Thyroid gland (tissue), 4 donors: ENCODE measurements around the gene ASCC2. TPM values are rescaled to one million over a fixed set of nuclear protein-coding genes. Genes with fewer than 3 reads are reported as not detected.

Experiments
- DNase-seq, 2 donors: peaks; one replicate each; pipeline ENCODE4 v3.0.0-alpha.2; 2019
- H3K27ac ChIP-seq, 3 donors: fragments of 200-600 bp; sonication (generic); 1 replicate in 2 of 3; 2 replicates in 1 of 3; pipeline ENCODE4 v1.5.1; 2016 to 2019; ENCODE audit warnings: mild to moderate bottlenecking in 1 of 3, moderate library complexity in 1 of 3
- H3K27me3 ChIP-seq: fragments of 200-600 bp; sonication (generic); one replicate; pipeline ENCODE4 v1.5.1; 2019
- H3K36me3 ChIP-seq, 2 donors: fragments of 200-600 bp; sonication (generic); one replicate each; pipeline ENCODE4 v1.5.1; 2016 to 2019
- H3K4me1 ChIP-seq, 2 donors: fragments of 200-600 bp; sonication (generic); one replicate each; pipeline ENCODE4 v1.5.1; 2017 to 2019
- H3K4me3 ChIP-seq, 3 donors: fragments of 200-600 bp; sonication (generic); replicated peaks in 1 of 3; 1 replicate in 2 of 3; 2 replicates in 1 of 3; pipeline ENCODE4 v1.5.1; 2016; ENCODE audit warnings: mild to moderate bottlenecking in 1 of 3
- H3K9me3 ChIP-seq: fragments of 200-600 bp; sonication (generic); one replicate; pipeline ENCODE4 v1.5.1; 2017
- CTCF ChIP-seq, 6 experiments: fragments of 200-600 bp in 3 of 6; fragments of 450-650 bp in 3 of 6; sonication (generic) in 3 of 6; IDR thresholded peaks; one replicate each; pipeline ENCODE4 v1.5.1; 2016 to 2019; ENCODE audit warnings: antibody characterized with exemption in 6 of 6, mild to moderate bottlenecking in 2 of 6, inconsistent platforms in 1 of 6, moderate library complexity in 1 of 6
- POLR2A ChIP-seq, 2 donors: fragments of 450-650 bp; IDR thresholded peaks; one replicate each; pipeline ENCODE4 v1.6.1; 2017; ENCODE audit warnings: antibody characterized with exemption in 2 of 2, mild to moderate bottlenecking in 2 of 2, moderate library complexity in 1 of 2
- WGBS, 2 donors: methylation state at CpG; one replicate each; pipeline ENCODE4 v1.1.5; 2017; 5-methylcytosine and 5-hydroxymethylcytosine counted together
- intact Hi-C: fragments of 100-400 bp; cut with DNase I; formaldehyde crosslinking; loops from one replicate; pipeline ENCODE4 v1.15.1; 2023
- total RNA-seq, 4 donors: library from RNA; depleted of rRNA; stranded (reverse); fragments of >200 nt; gene quantifications; one replicate each; pipeline ENCODE4 v1.2.3, GENCODE V29; 2016

ASCC2 gene
- total RNA-seq, 4 donors from 2014 or later: 47.6 to 66.8 (median 51.3) TPM

DNA sequence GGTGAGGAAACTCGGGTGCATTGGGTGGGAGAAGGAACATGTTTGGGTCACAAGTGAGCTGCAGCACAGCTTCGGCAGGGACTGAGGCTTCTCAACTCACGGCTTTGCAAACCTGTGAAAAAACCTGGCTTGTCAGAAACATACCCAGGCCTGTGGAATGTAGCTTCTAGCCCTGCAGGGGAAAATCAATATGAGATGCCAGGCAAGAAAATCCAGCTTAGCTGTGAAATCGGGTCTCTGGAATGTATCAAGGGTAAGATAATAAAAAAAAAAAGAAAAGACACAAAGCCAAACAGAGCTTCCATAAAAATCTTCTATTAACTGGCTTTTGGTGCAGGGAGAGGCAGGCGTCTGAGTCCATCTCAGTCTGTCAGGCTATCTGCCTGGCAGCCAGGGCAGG is 42.4 kb downstream of the ASCC2 start:
- Histone ChIP-seq H3K4me1 (peaks cover 17 to 32% of the 10 kb centered on the region in 2 donors), H3K27ac (no peak overlapping the region), H3K4me3 (no peak overlapping the region), H3K9me3 (no peaks in the 10 kb centered on the region), H3K36me3 (peaks cover 20 to 45% of the 10 kb centered on the region in 2 donors), H3K27me3 (no peaks in the 10 kb centered on the region)
- DNase-seq: no peak
- WGBS, 2 donors: 84 to 94% methylated on average over 5 of the region's 5 CpGs
- TF ChIP-seq CTCF (IDR thresholded peaks at IDR 0.05) (no peak), POLR2A (IDR thresholded peaks at IDR 0.05) (no peak)
- intact Hi-C loops: no loop called here

- no peak overlapping the region for H3K27ac ChIP-seq
- H3K27me3 ChIP-seq: no peaks in the 10 kb centered on the region
- no peak overlapping the region for H3K4me3 ChIP-seq
- WGBS, 2 donors: 97 to 98% methylated on average over 14 to 16 of the region's 17 CpGs
- H3K4me1 ChIP-seq: peaks cover 1 to 16% of the 10 kb centered on the region in 2 donors
- DNase-seq: no peak
- no peaks in the 10 kb centered on the region for H3K9me3 ChIP-seq
- H3K36me3 ChIP-seq: peaks cover 43 to 66% of the 10 kb centered on the region in 2 donors
- no peak for TF ChIP-seq POLR2A (IDR thresholded peaks at IDR 0.05)
- TF ChIP-seq CTCF (IDR thresholded peaks at IDR 0.05): no peak
- intact Hi-C loops: no loop called here
Observed at GRCh38 chr22:29793396-29793795, 44.7 kb downstream of the ASCC2 start.

DNA sequence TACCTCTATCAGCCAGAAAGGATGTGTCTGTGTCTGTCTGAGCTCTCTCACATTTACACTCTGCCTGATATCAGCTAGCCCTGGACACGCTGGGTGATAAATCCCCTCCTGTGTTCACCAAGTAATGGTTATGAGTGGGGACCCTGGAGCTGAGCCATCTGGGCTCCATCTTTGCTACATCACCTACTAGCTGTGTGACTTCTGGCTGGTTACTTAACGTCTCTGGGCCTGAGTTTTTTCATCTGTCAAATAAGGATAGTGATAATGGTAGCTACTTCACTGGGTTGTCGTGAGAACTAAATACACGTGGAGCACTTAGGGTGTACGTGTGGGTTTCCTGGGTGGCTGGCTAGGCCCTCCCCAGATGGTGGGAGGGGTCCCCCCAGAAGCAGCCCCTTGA is 48.0 kb downstream of the ASCC2 start:
- 91 to 96% methylated on average over 5 of the region's 5 CpGs for WGBS, 2 donors
- TF ChIP-seq CTCF (IDR thresholded peaks at IDR 0.05): no peak
- no peak for TF ChIP-seq POLR2A (IDR thresholded peaks at IDR 0.05)
- Histone ChIP-seq H3K4me1 (peaks cover 13 to 20% of the 10 kb centered on the region in 2 donors), H3K27me3 (no peaks in the 10 kb centered on the region), H3K4me3 (no peak overlapping the region), H3K9me3 (no peaks in the 10 kb centered on the region), H3K27ac (no peak overlapping the region), H3K36me3 (peaks cover 39 to 58% of the 10 kb centered on the region in 2 donors)
- no peak for DNase-seq
- intact Hi-C loops: no loop called here

- Histone ChIP-seq H3K9me3 (no peaks in the 10 kb centered on the region), H3K27ac (no peak overlapping the region), H3K4me1 (peaks cover 27 to 34% of the 10 kb centered on the region in 2 donors), H3K36me3 (peaks cover 39 to 57% of the 10 kb centered on the region in 2 donors), H3K4me3 (no peak overlapping the region), H3K27me3 (no peaks in the 10 kb centered on the region)
- WGBS, 2 donors: 79 to 91% methylated on average over 12 to 22 of the region's 27 CpGs
- no peak for DNase-seq
- intact Hi-C loops: no loop called here
- TF ChIP-seq CTCF (IDR thresholded peaks at IDR 0.05) (no peak), POLR2A (IDR thresholded peaks at IDR 0.05) (no peak)
Observed at GRCh38 chr22:29788339-29789279, 49.5 kb downstream of the ASCC2 start.

- intact Hi-C loops: no loop called here
- H3K27ac ChIP-seq: peak overlapping the region; percentile 31 to 57 (median 36)
- 64 to 80% methylated on average over 4 to 8 of the region's 9 CpGs for WGBS, 2 donors
- no peak for TF ChIP-seq CTCF (IDR thresholded peaks at IDR 0.05)
- TF ChIP-seq POLR2A (IDR thresholded peaks at IDR 0.05): no peak
- peaks cover 29 to 46% of the 10 kb centered on the region in 2 donors for H3K4me1 ChIP-seq
- H3K27me3 ChIP-seq: no peaks in the 10 kb centered on the region
- no peak overlapping the region for H3K4me3 ChIP-seq
- no peaks in the 10 kb centered on the region for H3K9me3 ChIP-seq
- peaks cover 38 to 46% of the 10 kb centered on the region in 2 donors for H3K36me3 ChIP-seq
- DNase-seq: peak; percentile 30 to 32
Observed at GRCh38 chr22:29787371-29787980, 50.6 kb downstream of the ASCC2 start.
